NCI-H2029 (cell line): ENCODE data around the gene CUX1.

Experiments used
- DNase-seq: peaks from one replicate; lab custom pipeline; 2025; lab: John Stamatoyannopoulos, UW

The CUX1 gene

DNA sequence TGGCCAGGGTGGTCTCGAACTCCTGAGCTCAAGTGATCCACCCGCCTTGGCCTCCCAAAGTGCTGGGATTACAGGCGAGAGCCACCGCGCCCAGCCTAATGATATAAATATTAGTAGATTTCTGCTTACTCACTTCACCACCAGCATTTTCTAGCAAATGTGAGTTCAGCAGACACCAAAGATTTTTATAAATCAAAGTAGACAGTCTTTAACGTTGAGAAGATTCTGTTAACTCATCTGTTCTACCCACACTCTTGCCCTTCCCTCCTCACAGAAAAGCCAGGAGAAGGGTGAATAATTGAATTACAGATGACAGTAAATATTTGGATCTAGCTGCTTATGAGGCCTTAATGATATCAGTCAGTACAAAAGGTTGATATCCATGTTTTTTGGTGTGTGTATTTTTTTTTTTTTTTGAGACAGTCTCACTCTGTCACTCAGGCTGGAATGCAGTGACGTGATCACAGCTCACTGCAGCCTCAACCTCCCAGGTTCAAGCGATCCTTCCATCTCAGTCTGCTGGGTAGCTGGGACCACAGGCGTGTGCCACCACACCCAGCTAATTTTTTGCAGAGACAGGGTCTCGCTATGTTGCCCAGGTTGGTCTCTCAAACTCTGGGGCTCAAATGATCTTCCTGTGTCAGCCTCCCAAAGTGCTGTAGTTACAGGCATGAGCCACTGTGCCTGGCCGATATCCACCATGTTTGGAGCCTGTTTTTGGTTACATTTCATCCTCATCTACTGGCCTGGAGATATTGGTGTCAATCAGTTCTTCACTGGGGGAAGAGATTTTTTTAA is 120.5 kb downstream of the CUX1 start:
- DNase-seq = no peak

DNA sequence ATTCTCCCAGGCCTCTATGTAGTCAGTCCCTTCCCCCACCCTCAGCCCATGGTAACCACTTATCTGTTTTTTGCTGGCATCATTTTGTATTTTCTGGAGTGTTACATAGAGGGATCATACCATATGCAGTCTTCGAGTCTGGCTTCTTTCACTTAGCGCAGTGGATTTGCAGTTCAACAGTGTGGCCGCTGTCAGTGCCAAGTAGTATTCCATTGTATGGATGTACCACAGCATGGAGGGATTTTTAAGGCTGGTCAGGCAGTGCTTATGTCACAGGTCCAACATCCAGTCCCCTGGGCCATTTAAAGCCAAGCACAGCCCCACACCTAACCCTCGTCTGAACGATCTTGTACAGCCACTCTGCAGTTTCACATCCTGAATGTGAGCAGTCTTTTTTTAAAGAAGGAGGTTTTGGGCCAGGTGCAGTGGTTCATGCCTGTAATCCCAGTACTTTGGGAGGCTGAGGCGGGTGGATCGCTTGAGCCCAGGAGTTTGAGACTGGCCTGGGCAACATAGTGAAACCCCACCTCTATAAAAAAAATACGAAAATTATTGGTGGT is 121.8 kb downstream of the CUX1 start:
- DNase-seq = no peak

DNA sequence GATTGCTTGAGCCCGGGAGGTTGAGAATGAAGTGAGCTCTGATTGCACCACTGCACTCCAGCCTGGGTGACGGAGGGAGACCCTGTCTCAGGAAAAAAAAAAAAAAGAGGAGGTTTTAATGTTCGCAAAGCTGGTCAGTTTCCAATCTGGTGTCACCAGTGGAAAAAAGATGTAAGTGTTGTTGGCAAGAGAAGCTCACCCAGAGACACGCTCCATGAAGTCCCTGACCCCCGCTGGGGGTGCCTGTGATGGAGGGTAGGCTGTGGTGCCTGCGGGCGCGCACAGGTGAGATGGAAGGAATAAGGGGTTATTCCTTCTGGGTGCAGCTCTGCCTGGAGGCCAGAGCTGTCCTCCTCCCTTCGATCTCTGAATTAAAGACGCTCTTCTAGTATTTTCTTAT is 122.7 kb downstream of the CUX1 start:
- no peak for DNase-seq

DNA sequence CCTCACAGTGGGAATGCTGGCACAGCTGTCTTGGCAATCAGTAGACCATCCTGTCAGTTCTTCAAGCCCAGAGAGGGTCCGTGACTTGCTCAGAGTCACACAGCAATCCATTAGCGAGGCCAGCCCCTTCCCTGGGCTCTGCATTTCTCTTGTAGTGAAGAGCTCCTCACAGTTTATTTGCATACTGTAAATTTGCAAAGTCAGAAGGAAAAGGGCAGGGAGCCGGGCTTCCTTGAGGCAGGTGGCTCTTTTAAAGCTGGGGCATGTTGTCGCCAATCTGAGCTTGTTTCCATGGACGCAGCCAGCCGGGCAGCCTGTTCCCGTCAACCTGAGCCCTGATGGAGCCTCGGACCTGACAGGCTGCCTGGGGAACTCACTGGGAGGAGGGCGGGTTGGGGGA is 123.4 kb downstream of the CUX1 start:
- peak; percentile 63 for DNase-seq

DNA sequence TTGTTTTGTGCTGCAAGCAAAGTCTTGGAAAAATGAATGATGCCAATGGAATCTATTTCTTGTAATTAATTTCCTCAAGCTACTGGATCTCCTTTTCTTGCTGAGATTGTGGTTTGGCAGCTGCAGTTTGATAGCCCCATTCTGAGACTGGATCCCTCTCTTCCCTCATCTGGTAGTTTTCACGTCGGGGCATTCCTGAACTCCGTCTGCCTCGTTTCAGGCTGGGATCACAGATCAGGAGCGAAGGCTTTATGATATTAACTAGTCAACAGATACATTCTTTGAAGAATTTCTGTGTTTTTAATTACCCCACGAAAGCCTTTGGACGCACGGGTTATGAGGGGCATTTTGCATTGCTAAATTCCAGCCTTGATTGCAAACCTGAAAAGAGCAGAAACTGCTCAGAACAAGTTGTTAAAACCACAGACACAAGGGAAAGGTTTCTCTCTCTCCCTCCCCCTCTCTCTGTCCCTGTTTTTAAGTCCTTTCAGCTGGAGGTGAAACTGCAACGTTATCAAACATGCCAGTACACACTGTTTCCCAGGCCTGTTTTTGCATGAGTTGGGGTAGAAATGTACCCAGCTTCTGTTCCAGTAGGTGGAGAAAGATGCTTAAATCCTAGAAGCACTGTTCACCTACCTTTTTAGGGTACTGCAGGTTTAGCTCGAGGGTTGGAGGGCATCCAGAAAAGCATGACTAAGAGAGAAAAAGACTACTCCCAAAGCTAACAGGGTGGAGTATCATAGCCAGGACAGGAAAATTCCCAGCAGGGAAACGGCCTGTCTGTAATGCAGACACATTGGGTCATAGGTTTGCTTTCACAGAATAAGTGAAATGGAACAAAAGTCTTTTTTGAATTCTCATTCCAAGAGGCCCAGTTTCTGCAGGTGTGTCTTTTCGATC is 124.3 kb downstream of the CUX1 start:
- no peak for DNase-seq

DNA sequence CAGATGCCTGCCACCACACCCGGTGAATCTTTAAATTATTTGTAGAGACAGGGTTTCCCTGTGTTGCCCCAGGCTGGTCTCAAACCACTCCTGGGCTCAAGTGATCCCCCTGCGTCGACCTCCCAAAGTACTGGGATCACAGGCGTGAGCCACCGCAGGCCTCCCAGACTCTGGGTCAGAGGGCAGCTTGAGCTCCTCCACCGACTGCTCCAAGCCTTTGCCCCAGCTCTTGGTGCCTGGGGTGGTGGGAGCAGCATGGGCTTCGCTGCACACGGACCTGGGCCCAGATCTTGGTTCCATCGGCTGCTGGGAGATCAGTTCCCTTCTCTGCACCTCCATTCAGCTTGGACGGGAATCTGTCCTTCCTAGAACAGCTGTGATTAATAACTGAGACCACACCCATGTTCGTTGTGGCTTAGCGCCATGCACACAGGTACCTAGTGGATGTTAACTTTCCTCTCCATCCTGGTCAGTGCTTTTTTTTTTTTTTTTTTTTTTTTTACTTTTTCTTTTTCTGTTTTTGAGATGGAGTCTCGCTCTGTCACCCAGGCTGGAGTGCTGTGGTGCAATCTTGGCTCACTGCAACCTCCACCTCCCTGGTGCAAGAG is 125.3 kb downstream of the CUX1 start:
- DNase-seq = no peak

DNA sequence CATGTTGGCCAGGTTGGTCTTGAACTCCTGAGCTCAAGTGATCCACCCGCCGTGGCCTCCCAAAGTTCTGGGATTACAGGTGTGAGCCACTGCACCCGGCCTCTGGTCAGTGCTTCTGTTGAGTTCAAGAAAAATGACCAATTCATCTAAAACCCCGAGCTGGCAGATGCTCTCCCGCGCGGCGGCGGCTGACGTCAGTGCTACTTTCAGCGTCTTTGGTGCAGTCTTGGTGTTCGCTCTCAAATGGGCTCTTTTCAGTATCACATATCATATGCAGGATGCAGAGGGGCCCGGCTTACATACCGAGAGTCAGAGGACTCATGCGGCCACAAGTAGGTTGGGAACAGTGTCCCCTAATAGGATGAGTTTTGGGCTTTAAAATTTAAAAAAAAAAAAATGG is 125.9 kb downstream of the CUX1 start:
- no peak for DNase-seq

DNA sequence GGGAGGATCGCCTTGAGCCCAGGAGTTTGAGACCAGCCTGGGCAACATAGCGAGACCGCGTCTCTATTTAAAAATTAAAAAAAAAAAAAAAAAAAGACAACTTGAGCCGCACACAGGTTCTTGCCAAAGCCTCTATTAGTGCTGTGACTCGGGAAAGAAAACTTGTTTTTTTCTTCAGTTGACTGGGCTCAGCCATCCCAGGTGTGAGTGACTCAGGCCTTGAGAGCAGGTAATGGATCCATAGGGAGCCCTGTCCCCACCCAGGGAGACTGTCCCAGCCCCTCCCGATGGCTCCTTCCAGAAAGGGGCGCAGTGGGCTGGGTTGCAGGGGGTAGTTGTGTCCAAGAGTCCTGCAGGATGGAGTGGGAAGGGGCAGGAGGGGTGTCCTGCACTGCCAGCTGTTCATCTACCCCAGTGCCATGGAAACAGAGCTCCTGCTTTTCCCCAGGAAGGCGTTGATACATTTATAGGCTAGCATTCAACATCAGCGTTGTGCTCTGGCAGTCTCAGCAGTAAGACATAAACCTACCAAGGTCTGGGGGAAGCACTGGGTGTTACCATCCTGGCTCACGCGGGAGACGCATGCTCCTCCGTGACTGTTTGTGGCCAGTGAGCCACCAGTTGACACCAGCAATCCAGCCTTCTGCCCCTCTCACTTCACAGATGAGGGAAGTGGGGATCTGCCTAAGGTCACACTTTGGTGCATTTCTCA is 126.6 kb downstream of the CUX1 start:
- no peak for DNase-seq

DNA sequence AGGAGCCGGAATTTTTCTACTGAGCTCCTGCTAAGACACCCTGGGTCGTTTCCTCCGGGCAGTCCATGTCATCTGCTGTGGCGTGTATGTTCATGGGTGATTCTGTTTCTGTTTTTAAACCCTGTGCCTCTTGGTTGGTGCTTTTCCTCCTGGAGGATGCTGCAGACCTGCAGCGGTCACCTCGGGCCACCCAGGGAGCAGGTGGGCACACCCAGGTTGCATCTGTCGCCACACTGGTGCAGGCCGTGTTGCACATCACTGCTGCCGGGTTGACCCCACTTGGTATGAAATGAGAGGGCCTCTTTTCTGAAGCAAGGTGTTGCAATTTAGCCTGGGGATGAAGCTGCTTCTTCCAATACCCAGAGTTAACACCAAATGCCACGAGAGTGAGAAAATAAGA is 127.2 kb downstream of the CUX1 start:
- DNase-seq = no peak

DNA sequence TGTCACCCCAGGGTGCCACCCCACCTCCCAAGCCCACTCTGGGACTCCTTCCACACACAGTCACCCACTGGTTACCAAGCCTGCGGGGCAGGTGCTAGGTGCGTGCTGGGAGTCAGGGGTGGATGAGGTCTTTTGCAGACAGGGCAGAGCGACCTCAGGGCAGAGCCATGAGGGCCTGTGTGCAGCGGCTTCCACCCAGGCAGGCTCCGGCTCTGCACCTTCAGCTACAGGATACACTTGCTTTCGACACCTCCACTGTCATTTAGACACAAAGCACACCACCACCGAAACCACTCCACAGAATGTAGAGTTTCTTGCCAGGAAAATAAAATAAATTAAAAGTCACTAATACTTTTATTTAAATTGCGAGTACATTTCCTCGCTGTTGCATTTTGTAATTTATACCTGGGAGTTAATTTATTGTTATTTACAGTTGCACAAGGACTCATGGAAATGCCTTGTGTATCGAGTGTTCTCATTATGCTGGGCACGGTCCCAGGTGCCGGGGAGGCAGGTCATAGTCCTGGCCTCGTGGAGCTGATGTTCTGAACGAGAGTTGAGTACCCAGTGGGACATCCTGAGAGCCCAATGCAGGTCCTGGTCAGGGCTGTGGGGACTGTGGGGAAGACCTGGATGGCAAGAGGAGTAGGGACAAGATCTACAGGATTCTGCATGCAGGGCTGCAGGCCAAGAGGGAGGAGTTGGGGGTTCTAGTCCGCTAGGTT is 127.8 kb downstream of the CUX1 start:
- no peak for DNase-seq

DNA sequence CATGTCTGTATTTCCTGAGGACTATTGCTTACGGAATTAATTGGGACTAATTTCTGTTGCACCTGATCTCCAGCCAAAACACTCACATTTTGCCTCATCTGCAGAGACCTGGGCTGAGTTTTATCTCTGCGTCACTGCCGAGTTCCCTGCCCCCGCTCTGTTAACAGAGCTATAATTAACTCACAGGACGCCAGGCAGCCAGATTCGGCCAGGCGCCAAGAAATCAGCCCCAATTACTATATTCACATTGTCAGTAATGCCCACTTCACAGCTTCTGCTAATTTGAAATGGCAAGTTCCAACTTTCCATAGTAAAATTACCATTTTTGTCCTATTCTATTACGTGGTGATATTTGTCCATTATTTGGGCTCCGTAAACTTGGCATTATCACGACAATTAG is 130.5 kb downstream of the CUX1 start:
- DNase-seq = peak; percentile 46

DNA sequence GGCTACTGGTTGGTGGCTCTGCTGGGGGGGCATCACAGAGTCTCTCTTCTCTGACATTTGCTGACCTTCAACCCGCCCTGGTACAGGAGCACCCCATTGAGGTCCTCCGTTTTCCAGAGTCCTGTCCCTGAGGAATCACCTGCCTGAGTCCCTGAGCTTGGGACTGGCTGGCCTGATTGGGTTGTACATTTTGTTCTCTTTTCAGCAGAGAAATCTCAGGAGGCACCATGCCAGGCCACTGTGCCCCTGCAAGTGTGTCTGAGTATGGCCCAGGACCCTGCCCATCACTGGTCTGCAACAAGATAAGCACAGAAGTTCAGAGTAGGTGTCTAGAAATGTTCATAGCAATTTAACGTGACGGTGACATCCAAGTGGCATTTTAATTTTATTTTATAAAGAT is 131.2 kb downstream of the CUX1 start:
- DNase-seq = no peak

DNA sequence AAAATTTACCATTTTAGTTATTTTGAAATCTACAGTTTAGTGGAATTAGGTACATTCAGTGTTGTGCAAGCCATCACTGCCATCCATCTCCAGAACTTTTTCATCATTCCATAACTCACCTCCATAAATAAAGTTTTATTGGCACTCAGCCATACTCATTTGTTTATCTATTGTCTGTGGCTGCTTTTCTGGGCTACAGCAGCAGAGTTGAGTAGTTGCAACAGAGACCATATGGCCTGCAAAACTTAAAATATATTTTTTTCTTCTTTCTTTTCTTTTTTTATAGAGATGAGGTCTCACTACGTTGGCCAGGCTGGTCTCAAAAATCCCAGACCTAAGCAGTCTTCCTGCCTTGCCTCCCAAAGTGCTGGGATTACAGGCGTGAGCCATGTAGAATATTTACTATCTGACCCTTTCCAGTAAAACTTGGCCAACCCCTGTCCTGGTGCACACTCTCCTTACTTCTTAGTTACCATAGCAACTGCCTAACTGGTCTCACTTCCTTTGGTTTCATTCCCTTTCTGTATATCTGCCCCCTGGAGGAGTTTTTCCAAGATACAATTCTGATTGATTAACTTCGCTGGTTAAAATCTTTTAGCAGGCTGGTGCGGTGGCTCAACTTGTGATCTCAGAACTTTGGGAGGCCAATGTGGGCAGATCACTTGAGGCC is 133.2 kb downstream of the CUX1 start:
- DNase-seq = no peak

DNA sequence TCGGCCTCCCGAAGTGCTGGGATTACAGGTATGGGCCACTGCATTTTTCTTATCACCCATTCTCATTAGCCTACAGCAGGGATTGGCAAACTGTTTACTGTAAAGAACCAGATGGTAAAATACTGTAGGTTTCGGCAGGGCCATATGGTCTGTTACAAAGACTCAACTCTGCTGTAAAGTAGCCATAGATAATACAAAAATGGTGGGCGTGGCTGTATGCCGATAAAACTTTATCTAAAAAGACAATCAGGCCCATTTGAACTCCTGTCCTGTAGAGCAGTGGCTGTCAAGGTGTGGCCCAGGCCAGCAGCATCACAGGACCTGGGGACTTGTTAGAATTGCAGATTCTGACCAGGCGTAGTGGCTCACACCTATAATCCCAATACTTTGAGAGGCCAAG is 134.3 kb downstream of the CUX1 start:
- DNase-seq = no peak

DNA sequence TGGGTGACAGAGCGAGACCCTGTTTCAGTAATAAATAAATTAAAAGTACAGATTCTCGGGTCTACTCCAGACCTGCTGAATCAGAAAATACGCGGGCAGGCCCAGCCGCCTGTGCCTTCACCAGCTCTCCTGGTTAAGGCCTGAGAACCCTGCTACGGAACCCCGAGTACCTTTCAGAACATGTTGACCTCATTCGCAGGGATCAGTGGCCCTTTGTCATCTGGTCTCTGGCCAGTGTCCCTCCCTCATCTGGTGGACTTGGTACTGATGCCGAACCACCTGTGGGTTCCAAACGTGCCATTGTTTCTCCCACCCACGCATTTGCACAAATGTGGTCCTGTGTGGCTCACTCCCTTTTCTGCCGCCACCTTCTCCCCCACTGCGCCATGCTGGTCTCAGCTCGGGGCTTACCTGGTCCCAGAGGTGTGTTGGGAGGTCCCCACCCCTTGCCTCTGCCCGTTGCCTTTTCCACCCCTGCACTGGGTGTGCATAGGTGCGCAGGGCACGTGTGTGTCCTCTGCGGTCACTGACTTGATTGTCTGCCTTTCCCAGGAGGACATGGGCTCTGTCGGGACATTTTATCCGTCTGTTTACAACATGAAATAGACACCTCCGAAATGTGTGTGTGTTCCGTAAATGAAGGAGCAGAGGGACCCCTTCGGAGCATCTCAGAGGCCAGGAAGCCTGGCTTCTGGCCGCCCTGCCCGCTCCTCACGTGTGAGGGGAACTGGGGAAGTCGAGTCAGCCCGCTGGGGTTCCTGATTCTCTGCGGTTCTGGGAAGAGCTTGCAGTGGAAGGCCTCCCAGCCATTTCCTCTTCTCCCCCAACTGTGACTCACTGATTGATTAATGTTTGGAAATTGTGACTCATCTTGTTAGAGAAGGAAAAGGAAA is 135.2 kb downstream of the CUX1 start:
- no peak for DNase-seq

DNA sequence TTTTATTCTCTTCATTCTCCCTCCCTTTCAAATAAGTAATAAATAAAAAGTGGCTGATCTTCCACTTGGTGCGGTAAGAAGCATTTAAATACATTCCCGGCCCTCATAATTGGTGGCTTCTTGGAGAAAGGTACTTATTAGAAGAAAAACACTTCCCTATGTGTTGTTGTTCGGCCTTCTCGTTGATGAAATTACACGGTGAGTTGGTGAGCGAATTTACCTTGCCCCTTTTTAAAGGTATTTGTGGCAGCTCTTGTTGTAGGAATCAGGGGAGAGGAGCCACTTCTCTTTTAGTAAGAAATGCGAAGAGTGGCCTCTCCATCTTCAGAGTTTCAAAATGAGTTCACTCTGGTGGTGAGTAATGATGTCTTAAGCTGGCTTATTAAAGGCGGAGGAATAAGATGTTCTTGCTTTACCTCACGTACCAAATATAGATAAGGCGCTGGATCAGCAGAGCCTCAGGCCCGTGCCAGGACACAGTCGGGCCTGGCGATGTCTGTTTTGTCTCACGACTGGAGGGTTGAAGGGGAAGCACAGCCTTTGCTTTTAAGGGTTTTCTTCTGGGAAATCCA is 135.9 kb downstream of the CUX1 start:
- no peak for DNase-seq

DNA sequence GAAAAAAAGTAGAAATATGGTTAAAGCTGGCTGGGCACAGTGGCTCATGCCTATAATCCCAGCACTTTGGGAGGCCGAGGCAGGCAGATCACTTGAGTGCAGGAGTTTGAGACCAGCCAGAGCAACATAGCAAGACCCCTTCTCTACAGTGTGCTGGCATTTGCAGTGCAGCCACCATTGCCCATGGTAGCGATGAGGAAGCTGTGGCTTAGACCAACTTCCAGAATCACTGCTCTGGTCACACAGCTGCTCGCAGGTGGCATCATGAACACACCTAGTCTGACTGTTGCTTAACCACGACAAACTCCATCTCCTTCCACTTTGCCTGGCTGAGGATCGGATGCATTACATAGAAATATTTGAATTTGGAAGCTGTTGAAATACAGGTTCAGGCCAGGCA is 137.1 kb downstream of the CUX1 start:
- no peak for DNase-seq

DNA sequence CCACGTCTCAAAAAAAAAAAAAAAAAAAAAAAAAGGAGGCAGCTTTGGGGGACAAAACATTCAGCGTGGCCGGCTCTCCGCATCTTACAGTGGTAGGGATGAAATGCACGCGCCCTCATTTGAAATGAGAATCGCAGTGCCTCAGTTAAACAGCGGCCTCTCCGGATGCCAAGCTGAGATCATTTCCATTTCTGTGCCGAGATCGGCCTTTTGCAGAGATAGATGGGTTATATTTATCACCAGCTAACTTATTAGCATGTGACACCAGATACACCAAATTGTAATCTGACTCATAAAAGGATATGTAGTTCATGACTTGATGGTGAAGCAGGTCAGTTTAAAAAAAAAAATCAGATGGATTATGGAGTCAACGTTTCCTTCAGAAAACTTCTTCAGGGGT is 138.7 kb downstream of the CUX1 start:
- no peak for DNase-seq
